GM19023 (cell line): ENCODE measurements around the gene DDAH1.
"Not testable (repeated sequence)": the region's sequence is repeated elsewhere in the genome, so short reads cannot be mapped to it uniquely, and the experiment has no call there.

Experiments used
- ATAC-seq: cut with Tn5 transposase; IDR thresholded peaks from one replicate; pipeline ENCODE4 v1.9.1; 2021; ENCODE audit warnings: mild to moderate bottlenecking, moderate library complexity; ENCODE audit not compliant: unreplicated experiment

DDAH1 gene

GRCh38 chr1:85465099-85465785 is at the start of gene DDAH1:
Gene DDAH1 (minus strand): TSS chr1:85465159. CDS start chr1:85465045, 114 bp downstream.
- peak; percentile 46 for ATAC-seq

DNA sequence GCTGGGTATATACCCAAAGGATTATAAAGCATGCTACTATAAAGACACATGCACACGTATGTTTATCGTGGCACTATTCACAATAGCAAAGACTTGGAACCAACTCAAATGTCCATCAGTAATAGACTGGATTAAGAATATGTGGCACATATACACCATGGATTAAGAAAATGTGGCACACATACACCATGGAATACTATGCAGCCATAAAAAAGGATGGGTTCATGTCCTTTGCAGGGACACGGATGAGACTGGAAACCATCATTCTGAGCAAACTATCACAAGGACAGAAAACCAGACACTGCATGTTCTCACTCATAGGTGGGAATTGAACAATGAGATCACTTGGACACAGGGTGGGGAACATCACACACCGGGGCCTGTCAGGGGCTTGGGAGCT is 49.0 kb upstream of the DDAH1 start:
- ATAC-seq = not testable (repeated sequence)

GRCh38 chr1:85504417-85504816 is 39.5 kb upstream of the DDAH1 start:
- ATAC-seq = no peak

DNA sequence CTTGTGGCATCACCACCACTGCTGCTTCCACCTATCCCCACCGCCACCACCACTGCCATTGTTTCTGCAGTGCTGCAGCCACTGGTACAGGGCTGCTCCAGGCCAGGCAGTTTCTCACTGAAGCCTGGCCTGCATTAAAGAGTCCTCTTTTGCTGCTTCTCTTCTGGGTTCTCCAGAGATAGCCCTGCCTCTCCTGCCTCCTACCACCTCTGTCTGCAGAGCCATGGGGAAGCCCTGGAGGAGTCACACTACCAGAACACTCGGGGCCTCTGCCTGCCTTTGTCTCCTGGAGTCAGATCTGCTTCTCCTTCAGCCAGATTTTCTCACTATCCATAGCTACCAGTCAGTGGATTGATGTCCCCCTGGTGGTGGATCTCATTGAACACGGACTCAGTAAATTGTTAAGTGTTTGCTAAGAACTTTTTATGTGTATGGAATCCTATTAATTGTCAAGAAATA is 37.7 kb upstream of the DDAH1 start:
- ATAC-seq = no peak

GRCh38 chr1:85502171-85502570 is 37.2 kb upstream of the DDAH1 start:
- ATAC-seq = no peak

DNA sequence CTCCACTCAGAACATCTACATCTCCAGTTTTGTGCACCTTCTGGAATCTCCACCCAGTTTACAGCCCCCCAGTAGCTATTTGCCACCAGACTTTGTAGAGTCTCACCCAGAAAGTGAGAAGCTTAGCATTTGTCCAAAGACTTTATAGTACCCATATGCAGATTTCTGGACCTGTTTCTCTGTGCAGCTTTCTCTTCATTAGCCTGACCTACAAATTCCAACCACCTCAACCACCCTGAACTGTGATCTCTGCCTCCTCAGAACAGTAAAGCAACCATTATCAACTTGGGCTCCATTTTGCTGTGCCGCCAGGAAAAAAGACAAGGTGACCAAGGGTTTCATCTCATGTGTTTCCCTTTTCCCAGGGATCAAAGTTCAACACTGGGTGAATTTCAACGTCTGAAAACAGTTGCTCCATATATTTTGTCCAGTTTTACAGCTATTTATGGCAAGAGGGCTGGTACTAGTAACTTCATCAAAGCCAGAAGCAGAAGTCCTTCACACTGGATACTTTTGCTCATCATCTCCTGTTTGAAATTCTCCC is 36.5 kb upstream of the DDAH1 start:
- ATAC-seq = no peak

- ATAC-seq = no peak
Measured at GRCh38 chr1:85496941-85497582, 32.1 kb upstream of the DDAH1 start.

DNA sequence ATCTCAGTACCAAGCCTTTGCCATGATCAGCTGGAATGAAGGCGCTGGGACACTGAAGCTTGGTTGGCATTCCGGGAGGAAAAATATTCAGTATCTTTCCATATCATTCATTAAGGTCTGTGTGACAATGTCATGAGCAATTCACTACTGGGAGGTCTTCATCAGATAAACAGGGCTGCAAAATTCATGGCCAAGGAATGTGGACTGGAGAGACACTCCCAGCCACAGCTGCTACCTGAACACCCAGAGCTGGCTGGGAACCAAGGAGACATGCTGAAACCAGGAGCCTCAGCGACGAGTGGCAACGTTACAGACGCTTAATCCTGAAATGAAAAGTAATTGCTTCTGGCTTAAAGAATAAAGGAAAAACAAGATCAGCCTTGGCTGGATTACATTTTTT is 30.6 kb upstream of the DDAH1 start:
- ATAC-seq = no peak

- ATAC-seq = no peak
Measured at GRCh38 chr1:85494904-85495266, 29.9 kb upstream of the DDAH1 start.

GRCh38 chr1:85494074-85494903 is 29.3 kb upstream of the DDAH1 start:
- ATAC-seq = no peak

- no peak for ATAC-seq
Measured at GRCh38 chr1:85490270-85490985, 25.5 kb upstream of the DDAH1 start.

DNA sequence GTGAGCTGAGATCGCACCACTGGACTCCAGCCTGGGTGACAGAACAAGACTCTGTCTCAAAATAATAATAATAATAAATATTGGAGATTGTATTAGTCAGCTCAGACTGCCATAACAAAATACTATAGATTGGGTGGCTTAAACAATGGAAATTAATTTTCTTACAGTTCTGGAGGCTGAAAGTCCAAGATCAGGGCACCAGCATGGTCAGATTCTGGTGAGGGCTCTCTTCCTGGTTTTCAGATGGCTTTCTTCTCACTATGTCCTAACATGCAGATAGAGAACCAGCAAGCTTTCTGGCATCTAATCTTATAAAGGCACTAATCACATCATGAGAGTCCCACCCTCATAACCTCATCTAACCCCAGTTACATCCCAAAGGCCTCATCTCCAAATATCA is 23.2 kb upstream of the DDAH1 start:
- no peak for ATAC-seq

GRCh38 chr1:85485516-85485915 is 20.6 kb upstream of the DDAH1 start:
- ATAC-seq = no peak

DNA sequence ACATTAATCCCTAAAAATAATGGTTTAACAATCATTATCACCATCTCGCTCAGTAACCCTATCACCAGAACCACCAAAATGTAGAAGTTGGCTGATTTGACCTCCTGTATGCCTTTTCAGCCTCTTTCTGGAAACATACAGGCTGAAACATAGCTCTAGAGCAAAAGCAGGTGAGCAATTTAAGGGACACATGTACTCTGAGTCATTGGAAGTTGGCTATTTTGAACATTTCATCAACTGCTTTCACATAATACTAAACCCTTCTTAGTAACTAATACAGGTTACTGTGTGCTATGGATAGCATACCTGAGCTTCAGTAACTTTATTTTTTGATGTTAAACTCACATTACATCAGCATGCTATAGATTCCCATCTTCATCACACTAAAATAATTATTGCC is 19.8 kb upstream of the DDAH1 start:
- ATAC-seq = no peak

DNA sequence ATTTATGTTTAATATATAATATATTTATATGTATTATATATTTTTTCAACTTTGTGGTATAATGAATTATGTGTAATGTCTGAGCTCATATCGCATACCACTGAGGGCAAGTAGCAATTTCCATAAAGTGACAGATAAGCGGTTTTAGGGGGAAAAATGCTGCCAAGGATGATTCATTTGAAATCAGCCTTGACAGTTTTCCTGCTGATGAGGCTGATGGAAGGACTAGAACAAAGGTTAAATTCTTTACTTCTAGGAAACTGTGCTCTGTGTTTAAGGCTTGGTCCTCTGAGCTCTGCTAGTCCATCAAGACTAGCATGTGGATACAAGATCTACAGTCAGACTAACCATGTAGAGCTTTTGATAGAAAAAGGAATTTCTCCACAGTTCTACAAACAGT is 19.3 kb upstream of the DDAH1 start:
- no peak for ATAC-seq

- no peak for ATAC-seq
Measured at GRCh38 chr1:85481688-85482087, 16.7 kb upstream of the DDAH1 start.

DNA sequence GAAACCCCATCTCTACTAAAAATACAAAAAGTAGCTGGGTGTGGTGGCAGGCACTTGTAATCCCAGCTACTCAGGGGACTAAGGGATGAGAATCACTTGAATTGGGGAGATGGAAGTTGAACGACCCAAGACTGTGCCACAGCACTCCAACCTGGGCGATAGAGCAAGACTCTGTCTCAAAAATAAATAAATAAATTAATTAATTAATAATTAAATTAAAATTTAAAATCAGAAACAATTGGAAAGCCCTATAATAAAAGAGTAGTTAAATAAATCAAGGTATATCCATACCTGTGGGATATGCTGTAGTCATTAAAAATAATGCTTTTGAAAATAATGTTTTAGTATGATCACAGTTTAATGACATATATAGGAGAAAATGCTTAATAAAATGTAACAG is 15.6 kb upstream of the DDAH1 start:
- ATAC-seq = no peak

DNA sequence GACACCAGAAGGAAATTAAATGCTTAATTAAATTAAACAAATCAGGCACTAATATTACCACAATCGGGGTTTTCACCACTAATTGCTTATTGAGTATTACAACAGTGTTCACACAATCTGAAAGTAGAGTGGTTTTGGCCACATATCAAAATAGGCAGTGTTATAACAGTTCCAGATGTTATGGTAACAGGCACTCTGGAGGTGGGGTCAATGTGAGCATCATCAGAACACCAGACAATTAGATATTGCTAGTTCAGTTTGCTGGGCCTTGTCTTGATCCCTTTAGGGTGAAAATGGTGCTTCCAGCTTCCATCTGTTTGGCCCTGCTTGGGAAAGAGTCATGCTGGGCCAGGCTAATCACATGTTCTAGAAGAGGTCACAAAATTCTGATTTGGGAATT is 14.5 kb upstream of the DDAH1 start:
- ATAC-seq = no peak

DNA sequence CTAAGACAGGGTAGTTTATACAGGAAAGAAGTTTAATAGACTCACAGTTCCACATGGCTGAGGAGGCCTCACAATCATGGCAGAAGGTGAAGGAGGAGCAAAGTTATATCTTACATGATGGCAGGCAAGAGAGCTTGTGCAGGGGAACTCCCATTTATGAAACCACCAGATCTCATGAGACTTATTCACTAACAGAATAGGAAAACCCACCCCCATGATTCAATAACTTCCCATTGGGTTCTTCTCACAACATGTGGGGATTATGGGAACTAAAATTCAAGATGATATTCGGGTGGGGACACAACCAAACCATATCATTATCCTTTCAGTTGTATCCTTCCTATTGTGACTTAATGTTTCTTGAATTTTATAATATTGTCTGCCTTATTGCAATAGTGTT is 13.4 kb upstream of the DDAH1 start:
- no peak for ATAC-seq

GRCh38 chr1:85475055-85475454 is 10.1 kb upstream of the DDAH1 start:
- no peak for ATAC-seq

DNA sequence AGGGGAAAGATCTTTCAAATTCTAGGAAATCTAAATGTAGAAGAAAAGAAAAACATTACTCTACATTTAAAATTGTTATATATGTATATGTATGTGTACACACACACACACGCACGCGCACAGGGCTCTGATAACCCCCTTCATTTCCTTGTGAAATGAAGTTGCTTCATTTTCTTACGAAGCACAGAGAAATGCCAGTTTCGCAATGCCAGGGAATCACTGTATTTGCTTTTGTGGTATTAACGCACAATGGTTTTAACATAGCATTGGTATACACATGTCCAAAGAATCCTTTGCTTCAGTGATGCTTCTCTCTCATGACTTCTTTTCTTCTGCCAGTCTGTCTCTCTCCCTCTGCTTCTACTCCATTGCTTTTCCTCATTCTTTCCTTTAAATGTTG is 8.4 kb upstream of the DDAH1 start:
- no peak for ATAC-seq
